Stimulated activated CD8-positive, alpha-beta memory T cell treated with anti-CD3 and anti-CD28 coated beads, Interleukin-4, amount 100 ng/mL, for 4 hours (primary cell): ENCODE results near the gene TBC1D5.

Experiments used
- DNase-seq, 2 donors: peaks; one replicate each; pipeline ENCODE4 v3.0.0-alpha.2; 2020; ENCODE audit warnings: low read depth in 2 of 2, low spot score in 1 of 2

Gene TBC1D5

GRCh38 chr3:17602126-17602525 lies 140.3 kb downstream of the TBC1D5 start:
- no peak for DNase-seq

GRCh38 chr3:17592956-17593355 lies 149.5 kb downstream of the TBC1D5 start:
- DNase-seq, result no peak

GRCh38 chr3:17590465-17590864 lies 152.0 kb downstream of the TBC1D5 start:
- DNase-seq, result no peak

GRCh38 chr3:17589888-17590287 lies 152.5 kb downstream of the TBC1D5 start:
- no peak for DNase-seq

GRCh38 chr3:17588422-17588821 lies 154.0 kb downstream of the TBC1D5 start:
- DNase-seq, result no peak

- DNase-seq, result no peak
Observed at GRCh38 chr3:17585394-17586325, 156.8 kb downstream of the TBC1D5 start.

GRCh38 chr3:17584066-17584465 lies 158.4 kb downstream of the TBC1D5 start:
- no peak for DNase-seq

GRCh38 chr3:17583530-17583929 lies 158.9 kb downstream of the TBC1D5 start:
- DNase-seq, result no peak

GRCh38 chr3:17581421-17582080 lies 160.9 kb downstream of the TBC1D5 start:
- no peak for DNase-seq

- no peak for DNase-seq
Observed at GRCh38 chr3:17580901-17581300, 161.5 kb downstream of the TBC1D5 start.

GRCh38 chr3:17579289-17580031 lies 163.0 kb downstream of the TBC1D5 start:
- DNase-seq, result no peak

- DNase-seq, result no peak
Observed at GRCh38 chr3:17577796-17578520, 164.5 kb downstream of the TBC1D5 start.

GRCh38 chr3:17573396-17573795 lies 169.0 kb downstream of the TBC1D5 start:
- no peak for DNase-seq

- no peak for DNase-seq
Observed at GRCh38 chr3:17571686-17572085, 170.7 kb downstream of the TBC1D5 start.

- no peak for DNase-seq
Observed at GRCh38 chr3:17562845-17563244, 179.6 kb downstream of the TBC1D5 start.

- no peak for DNase-seq
Observed at GRCh38 chr3:17558565-17558964, 183.9 kb downstream of the TBC1D5 start.

- DNase-seq, result no peak
Observed at GRCh38 chr3:17557749-17558463, 184.5 kb downstream of the TBC1D5 start.

GRCh38 chr3:17555525-17555924 lies 186.9 kb downstream of the TBC1D5 start:
- DNase-seq, result no peak

GRCh38 chr3:17554078-17554477 lies 188.4 kb downstream of the TBC1D5 start:
- no peak for DNase-seq

GRCh38 chr3:17553080-17553479 lies 189.4 kb downstream of the TBC1D5 start:
- no peak for DNase-seq
